ENCODE results near the gene TRPV5.

- TF ChIP-seq, protein P1, sequence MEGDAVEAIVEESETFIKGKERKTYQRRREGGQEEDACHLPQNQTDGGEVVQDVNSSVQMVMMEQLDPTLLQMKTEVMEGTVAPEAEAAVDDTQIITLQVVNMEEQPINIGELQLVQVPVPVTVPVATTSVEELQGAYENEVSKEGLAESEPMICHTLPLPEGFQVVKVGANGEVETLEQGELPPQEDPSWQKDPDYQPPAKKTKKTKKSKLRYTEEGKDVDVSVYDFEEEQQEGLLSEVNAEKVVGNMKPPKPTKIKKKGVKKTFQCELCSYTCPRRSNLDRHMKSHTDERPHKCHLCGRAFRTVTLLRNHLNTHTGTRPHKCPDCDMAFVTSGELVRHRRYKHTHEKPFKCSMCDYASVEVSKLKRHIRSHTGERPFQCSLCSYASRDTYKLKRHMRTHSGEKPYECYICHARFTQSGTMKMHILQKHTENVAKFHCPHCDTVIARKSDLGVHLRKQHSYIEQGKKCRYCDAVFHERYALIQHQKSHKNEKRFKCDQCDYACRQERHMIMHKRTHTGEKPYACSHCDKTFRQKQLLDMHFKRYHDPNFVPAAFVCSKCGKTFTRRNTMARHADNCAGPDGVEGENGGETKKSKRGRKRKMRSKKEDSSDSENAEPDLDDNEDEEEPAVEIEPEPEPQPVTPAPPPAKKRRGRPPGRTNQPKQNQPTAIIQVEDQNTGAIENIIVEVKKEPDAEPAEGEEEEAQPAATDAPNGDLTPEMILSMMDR (IDR thresholded peaks at IDR 0.05 in 4 of 5, conservative IDR thresholded peaks at IDR 0.05 in 1 of 5): no peak
- TF ChIP-seq POLR2A (IDR thresholded peaks at IDR 0.05): no peak
These were observed 72.6 kb downstream of the TRPV5 start for GRCh38 chr7:142860968-142861367.

Data from gastrocnemius medialis (tissue), 4 donors.